Measurements from ENCODE around the gene GPR33.

- no peak for TF ChIP-seq NFE2L1 (CRISPR knock-in tag; IDR thresholded peaks at IDR 0.05)
- no peak for TF ChIP-seq CTCF (IDR thresholded peaks at IDR 0.05)
- no peak for TF ChIP-seq JUN (CRISPR knock-in tag; IDR thresholded peaks at IDR 0.05)
- TF ChIP-seq NFYB (CRISPR knock-in tag; conservative IDR thresholded peaks at IDR 0.05; ENCODE audit: low read depth), result no peak
Observed at GRCh38 chr14:31466554-31466953, 21.3 kb downstream of the GPR33 start.
